Measurements from ENCODE around the gene CEACAM16.

CEACAM16 gene

GRCh38 chr19:44726465-44726864, 27.5 kb downstream of the CEACAM16 start:
- DNase-seq: no peak

- no peak for DNase-seq
Observed at GRCh38 chr19:44728178-44728577, 29.2 kb downstream of the CEACAM16 start.

- DNase-seq: no peak
Observed at GRCh38 chr19:44729516-44730033, 30.6 kb downstream of the CEACAM16 start.

- DNase-seq: no peak
Observed at GRCh38 chr19:44731081-44731480, 32.1 kb downstream of the CEACAM16 start.

GRCh38 chr19:44731622-44732021, 32.7 kb downstream of the CEACAM16 start:
- no peak for DNase-seq

- no peak for DNase-seq
Observed at GRCh38 chr19:44732235-44733014, 33.5 kb downstream of the CEACAM16 start.

- DNase-seq: no peak
Observed at GRCh38 chr19:44734357-44734756, 35.4 kb downstream of the CEACAM16 start.

- no peak for DNase-seq
Observed at GRCh38 chr19:44735011-44735410, 36.1 kb downstream of the CEACAM16 start.

GRCh38 chr19:44737238-44738071, 38.5 kb downstream of the CEACAM16 start:
- no peak for DNase-seq

GRCh38 chr19:44738136-44738535, 39.2 kb downstream of the CEACAM16 start:
- no peak for DNase-seq

- no peak for DNase-seq
Observed at GRCh38 chr19:44738603-44739558, 39.9 kb downstream of the CEACAM16 start.

GRCh38 chr19:44740351-44740824, 41.4 kb downstream of the CEACAM16 start:
- no peak for DNase-seq

- DNase-seq: no peak
Observed at GRCh38 chr19:44741258-44741731, 42.3 kb downstream of the CEACAM16 start.

GRCh38 chr19:44741841-44742329, 42.9 kb downstream of the CEACAM16 start:
- DNase-seq: no peak

GRCh38 chr19:44742330-44743061, 43.5 kb downstream of the CEACAM16 start:
- no peak for DNase-seq

GRCh38 chr19:44744871-44745332, 46.0 kb downstream of the CEACAM16 start:
- no peak for DNase-seq

- DNase-seq: no peak
Observed at GRCh38 chr19:44745341-44745831, 46.4 kb downstream of the CEACAM16 start.

- DNase-seq: no peak
Observed at GRCh38 chr19:44745887-44746600, 47.1 kb downstream of the CEACAM16 start.

- no peak for DNase-seq
Observed at GRCh38 chr19:44746616-44746945, 47.6 kb downstream of the CEACAM16 start.

- peak; percentile 96 for DNase-seq
Observed at GRCh38 chr19:44746946-44747738, 48.2 kb downstream of the CEACAM16 start.

All from activated CD8-positive, alpha-beta memory T cell treated with anti-CD3 and anti-CD28 coated beads, Interleukin-2, amount 50 U/mL, for 4 hours (primary cell).